NCI-H187 (cell line): Measurements from ENCODE around the gene LDB1.

Experiments used
- DNase-seq, 2 experiments: peaks; one replicate each; lab custom pipeline; 2025; lab: John Stamatoyannopoulos, UW

The LDB1 gene

GRCh38 chr10:102120142-102120990, at the start of gene LDB1:
Gene LDB1 (minus strand): TSS chr10:102120368. CDS start chr10:102120110, 258 bp downstream.
- DNase-seq: peak in 1 of 2 experiments; percentile 58

- no peak for DNase-seq
Measured at GRCh38 chr10:102167861-102168260, 47.7 kb upstream of the LDB1 start.

GRCh38 chr10:102163342-102163989, 43.3 kb upstream of the LDB1 start:
- no peak for DNase-seq

GRCh38 chr10:102159831-102160230, 39.7 kb upstream of the LDB1 start:
- no peak for DNase-seq

GRCh38 chr10:102159051-102159597, 39.0 kb upstream of the LDB1 start:
- DNase-seq: no peak

- no peak for DNase-seq
Measured at GRCh38 chr10:102157224-102157623, 37.1 kb upstream of the LDB1 start.

GRCh38 chr10:102154466-102155116, 34.4 kb upstream of the LDB1 start:
- DNase-seq: no peak

- DNase-seq: no peak
Measured at GRCh38 chr10:102153093-102153620, 33.0 kb upstream of the LDB1 start.

GRCh38 chr10:102152545-102152890, 32.4 kb upstream of the LDB1 start:
- no peak for DNase-seq

GRCh38 chr10:102151774-102152544, 31.8 kb upstream of the LDB1 start, which contains the start of gene NOLC1:
Gene NOLC1 (plus strand): TSS chr10:102152389. CDS start chr10:102152411, 22 bp downstream.
- peak; percentile 90 to 91 for DNase-seq

- no peak for DNase-seq
Measured at GRCh38 chr10:102150970-102151773, 31.0 kb upstream of the LDB1 start.

GRCh38 chr10:102148275-102148674, 28.1 kb upstream of the LDB1 start:
- DNase-seq: no peak

GRCh38 chr10:102147561-102147960, 27.4 kb upstream of the LDB1 start:
- no peak for DNase-seq

- no peak for DNase-seq
Measured at GRCh38 chr10:102146971-102147428, 26.8 kb upstream of the LDB1 start.

- DNase-seq: no peak
Measured at GRCh38 chr10:102141583-102142107, 21.5 kb upstream of the LDB1 start.

- no peak for DNase-seq
Measured at GRCh38 chr10:102140913-102141540, 20.9 kb upstream of the LDB1 start.

GRCh38 chr10:102140218-102140617, 20.1 kb upstream of the LDB1 start:
- no peak for DNase-seq

- no peak for DNase-seq
Measured at GRCh38 chr10:102139281-102140110, 19.3 kb upstream of the LDB1 start.
